HCT116 (cell line): ENCODE data around the gene CCDC3. TPM values are rescaled to one million over a fixed set of nuclear protein-coding genes. Genes with fewer than 3 reads are reported as not detected.

Experiments
- ATAC-seq: fragments of 200-7000 bp; cut with Tn5 transposase; 2 replicates; pipeline ENCODE4 v1.9.1; 2020; ENCODE audit warnings: mild to moderate bottlenecking, moderate library complexity
- BruUV-seq: library from RNA; stranded (reverse); fragments of 400-500 nt; replicated peaks from 2 replicates; lab custom pipeline; 2021; lab: Mats Ljungman, UMichigan
- CTCF ChIA-PET: fragments of 300-600 bp; sonication (Branson Sonifier 250); formaldehyde crosslinking; loops from one replicate; lab custom pipeline; 2021; ENCODE audit warnings: antibody characterized with exemption; lab: Charles Lee
- POLR2A ChIA-PET: fragments of 300-600, 350-600 bp; sonication (Branson Sonifier 250); formaldehyde crosslinking; loops from one replicate; lab custom pipeline; 2021; ENCODE audit warnings: antibody characterized with exemption; lab: Charles Lee
- RAD21 ChIA-PET, 2 experiments: fragments of 300-600 bp; sonication (Branson Sonifier 250); formaldehyde crosslinking; loops; one replicate each; lab custom pipeline; 2023; ENCODE audit warnings: low total read pairs in 2 of 2; ENCODE audit not compliant: uncharacterized antibody in 2 of 2, unreplicated experiment in 2 of 2, low non-redundant PET in 1 of 2; lab: Charles Lee
- DNase-seq: peaks from one replicate; pipeline ENCODE4 v3.0.0-alpha.2; 2010; ENCODE audit warnings: low read depth, low spot score
- H2AFZ ChIP-seq: fragments of 200-600 bp; shearing (Covaris generic), sonication (generic); 2 replicates; pipeline ENCODE4 v1.6.1; 2017; ENCODE audit warnings: low read depth, mixed run types, mixed read lengths, antibody characterized with exemption, low read length; ENCODE audit not compliant: poor library complexity, severe bottlenecking
- H3K27ac ChIP-seq: 2 replicates; pipeline ENCODE4 v1.5.1; 2012; ENCODE audit warnings: low read depth, low read length
- H3K27me3 ChIP-seq: fragments of 200-600 bp; sonication (generic); 2 replicates; pipeline ENCODE4 v1.6.1; 2016; ENCODE audit warnings: mixed run types, low read length, mixed read lengths; ENCODE audit not compliant: insufficient read depth
- H3K36me3 ChIP-seq, 2 experiments: fragments of 200-500 bp in 1 of 2; fragments of 200-600 bp in 1 of 2; sonication (Bioruptor generic) in 1 of 2; sonication (generic) in 1 of 2; 2 replicates each; pipeline versions ENCODE4 v1.5.1 to v1.6.1; 2014 to 2016; ENCODE audit warnings: low read length in 2 of 2, inconsistent platforms in 1 of 2, mixed read lengths in 1 of 2, mixed run types in 1 of 2; ENCODE audit not compliant: insufficient read depth in 2 of 2, control insufficient read depth in 1 of 2
- H3K4me1 ChIP-seq, 2 experiments: fragments of 200-600 bp in 1 of 2; sonication (generic) in 1 of 2; 2 replicates each; pipeline versions ENCODE4 v1.5.1 to v1.6.1; 2012 to 2017; ENCODE audit warnings: low read length in 2 of 2, inconsistent platforms in 1 of 2, mild to moderate bottlenecking in 1 of 2, mixed read lengths in 1 of 2, mixed run types in 1 of 2, moderate library complexity in 1 of 2; ENCODE audit not compliant: insufficient read depth in 2 of 2, control insufficient read depth in 1 of 2
- H3K4me2 ChIP-seq: fragments of 200-600 bp; sonication (generic); 2 replicates; pipeline ENCODE4 v1.6.1; 2017; ENCODE audit warnings: mixed run types, low read length, mixed read lengths
- H3K4me3 ChIP-seq, 2 experiments: fragments of 200-600 bp in 1 of 2; sonication (generic) in 1 of 2; replicated peaks in 1 of 2; 2 replicates each; pipeline ENCODE4 v1.5.1; 2011 to 2016; ENCODE audit warnings: low read length in 2 of 2, control low read depth in 1 of 2, low read depth in 1 of 2, mild to moderate bottlenecking in 1 of 2, mixed read lengths in 1 of 2, mixed run types in 1 of 2
- H3K79me2 ChIP-seq: fragments of 200-600 bp; sonication (generic); 2 replicates; pipeline ENCODE4 v1.6.1; 2017; ENCODE audit warnings: mild to moderate bottlenecking, mixed run types, low read length, moderate library complexity, mixed read lengths; ENCODE audit not compliant: insufficient read depth
- H3K9ac ChIP-seq: fragments of 200-600 bp; sonication (generic); 2 replicates; pipeline ENCODE4 v1.6.1; 2016; ENCODE audit warnings: low read length, mixed read lengths
- H3K9me2 ChIP-seq: fragments of 200-600 bp; sonication (generic), shearing (Covaris generic); 2 replicates; pipeline ENCODE4 v1.6.1; 2017; ENCODE audit warnings: mixed run types, mild to moderate bottlenecking, moderate library complexity; ENCODE audit not compliant: insufficient read depth
- H3K9me3 ChIP-seq, 2 experiments: fragments of 200-500 bp in 1 of 2; fragments of 200-600 bp in 1 of 2; sonication (Bioruptor generic) in 1 of 2; sonication (generic) in 1 of 2; 2 replicates each; pipeline ENCODE4 v1.6.1; 2014 to 2017; ENCODE audit warnings: low read length in 2 of 2, mixed read lengths in 2 of 2, inconsistent platforms in 1 of 2, low read depth in 1 of 2, mild to moderate bottlenecking in 1 of 2, mixed run types in 1 of 2, moderate library complexity in 1 of 2; ENCODE audit not compliant: control insufficient read depth in 1 of 2, insufficient read depth in 1 of 2
- H4K20me1 ChIP-seq: fragments of 200-600 bp; sonication (generic), shearing (Covaris generic); 2 replicates; pipeline ENCODE4 v1.6.1; 2017; ENCODE audit warnings: mixed run types, mild to moderate bottlenecking, moderate library complexity; ENCODE audit not compliant: insufficient read depth
- CBX3 ChIP-seq: IDR thresholded peaks from 2 replicates; pipeline ENCODE4 v1.6.1; 2012; ENCODE audit warnings: low read depth
- CEBPB ChIP-seq: IDR thresholded peaks from 2 replicates; pipeline ENCODE4 v1.6.1; 2012; ENCODE audit warnings: low read depth
- EGR1 ChIP-seq: IDR thresholded peaks from 2 replicates; pipeline ENCODE4 v1.6.1; 2012; ENCODE audit warnings: low read depth
- ELF1 ChIP-seq: IDR thresholded peaks from 2 replicates; pipeline ENCODE4 v1.6.1; 2012; ENCODE audit warnings: low read depth, borderline replicate concordance
- EZH2 ChIP-seq: fragments of 200-600 bp; sonication (generic); IDR thresholded peaks from 2 replicates; pipeline ENCODE4 v1.6.1; 2017; ENCODE audit warnings: antibody characterized with exemption, mixed run types
- EZH2phosphoT487 ChIP-seq: fragments of 200-600 bp; IDR thresholded peaks from 2 replicates; pipeline ENCODE4 v1.6.1; 2018; ENCODE audit warnings: antibody characterized with exemption, borderline replicate concordance
- FOSL1 ChIP-seq: IDR thresholded peaks from 2 replicates; pipeline ENCODE4 v1.6.1; 2012; ENCODE audit warnings: low read depth
- JUND ChIP-seq: IDR thresholded peaks from 2 replicates; pipeline ENCODE4 v1.6.1; 2012
- MAX ChIP-seq: IDR thresholded peaks from 2 replicates; pipeline ENCODE4 v1.6.1; 2012
- POLR2A ChIP-seq: IDR thresholded peaks from 2 replicates; pipeline ENCODE4 v1.7.0; 2011; ENCODE audit warnings: borderline replicate concordance; ENCODE audit not compliant: insufficient read depth, insufficient read length; ENCODE audit errors: extremely low read depth
- RAD21 ChIP-seq: IDR thresholded peaks from 2 replicates; pipeline ENCODE4 v1.6.1; 2012; ENCODE audit warnings: low read depth, mild to moderate bottlenecking
- REST ChIP-seq: IDR thresholded peaks from 2 replicates; pipeline ENCODE4 v1.6.1; 2012; ENCODE audit warnings: low read depth
- SIN3A ChIP-seq: IDR thresholded peaks from 2 replicates; pipeline ENCODE4 v1.6.1; 2012; ENCODE audit warnings: low read depth
- SP1 ChIP-seq: IDR thresholded peaks from 2 replicates; pipeline ENCODE4 v1.6.1; 2012; ENCODE audit warnings: low read depth
- TCF7L2 ChIP-seq: IDR thresholded peaks from 2 replicates; pipeline ENCODE4 v1.7.0; 2011; ENCODE audit warnings: borderline replicate concordance, inconsistent platforms; ENCODE audit not compliant: insufficient read depth, insufficient read length; ENCODE audit errors: extremely low read depth
- YY1 ChIP-seq: IDR thresholded peaks from 2 replicates; pipeline ENCODE4 v1.6.1; 2011; ENCODE audit warnings: low read length, low read depth, moderate library complexity, mild to moderate bottlenecking; ENCODE audit not compliant: insufficient replicate concordance; ENCODE audit errors: extremely low read depth
- ZBTB33 ChIP-seq: IDR thresholded peaks from 2 replicates; pipeline ENCODE4 v1.6.1; 2011; ENCODE audit warnings: mild to moderate bottlenecking, low read length, moderate library complexity; ENCODE audit not compliant: insufficient replicate concordance; ENCODE audit errors: extremely low read depth
- ZFX ChIP-seq: fragments of 450-650 bp; IDR thresholded peaks from 2 replicates; pipeline ENCODE4 v1.6.1; 2017
- ZNF274 ChIP-seq: fragments of 200-500 bp; sonication (Bioruptor generic); IDR thresholded peaks from 2 replicates; pipeline ENCODE4 v1.6.1; 2014; ENCODE audit warnings: mild to moderate bottlenecking, low read depth, low read length, inconsistent platforms
- intact Hi-C: fragments of 100-400 bp; cut with micrococcal nuclease; formaldehyde crosslinking; loops from 2 replicates; pipeline ENCODE4 v1.10.0; 2022
- total RNA-seq: library from RNA; stranded (reverse); gene quantifications from one replicate; pipeline ENCODE4 v1.2.1, GENCODE V29; 2021; ENCODE audit not compliant: unreplicated experiment

The CCDC3 gene
- total RNA-seq, 1 experiment from 2014 or later: 10.5 TPM

- no peak overlapping the region for H3K4me3 ChIP-seq
- H3K9me2 ChIP-seq: no peaks in the 10 kb centered on the region
- no peaks in the 10 kb centered on the region for H3K9me3 ChIP-seq
- H3K9ac ChIP-seq: no peak overlapping the region
- TF ChIP-seq ELF1 (no peak), ZNF274 (no peak), YY1 (no peak), EZH2 (no peak), CBX3 (no peak), MAX (no peak), JUND (no peak), SP1 (no peak), ZFX (no peak), TCF7L2 (no peak), EZH2phosphoT487 (no peak), FOSL1 (no peak), RAD21 (no peak), CEBPB (no peak), EGR1 (no peak), POLR2A (no peak), SIN3A (no peak), REST (no peak), ZBTB33 (no peak)
- ATAC-seq: no peak
- H4K20me1 ChIP-seq: no peaks in the 10 kb centered on the region
- H3K27me3 ChIP-seq: no peaks in the 10 kb centered on the region
- POLR2A ChIA-PET: no interaction called here
- H2AFZ ChIP-seq: no peak overlapping the region
- CTCF ChIA-PET: no interaction called here
- no peak overlapping the region for H3K4me2 ChIP-seq
- DNase-seq: no peak
- no TSS peak for BruUV-seq
- H3K79me2 ChIP-seq: no peaks in the 10 kb centered on the region
- RAD21 ChIA-PET: no interaction called here
- no peaks in the 10 kb centered on the region for H3K36me3 ChIP-seq
- intact Hi-C loops: no loop called here
- H3K27ac ChIP-seq: no peak overlapping the region
- no peaks in the 10 kb centered on the region for H3K4me1 ChIP-seq
Observed at GRCh38 chr10:12884851-12885250, 116.7 kb downstream of the CCDC3 start.
